Stimulated activated CD4-positive, alpha-beta T cell treated with anti-CD3 and anti-CD28 coated beads, Interleukin-15, amount 100 ng/mL, for 1 hour (primary cell): ENCODE data around the gene MCFD2.

Experiments used
- DNase-seq, 2 donors: peaks; one replicate each; pipeline ENCODE4 v3.0.0-alpha.2; 2020; ENCODE audit warnings: low read depth in 1 of 2, low spot score in 1 of 2

Gene MCFD2

GRCh38 chr2:46915281-46915810 lies at the start of gene MCFD2:
MCFD2 (minus strand) TSS chr2:46915806; CDS start chr2:46909171, 6,635 bp downstream.
- peak; percentile 5 to 9 for DNase-seq

- DNase-seq = no peak
Measured at GRCh38 chr2:46964835-46965560, 49.4 kb upstream of the MCFD2 start.

- DNase-seq = no peak
Measured at GRCh38 chr2:46963941-46964673, 48.5 kb upstream of the MCFD2 start.

GRCh38 chr2:46963210-46963609 lies 47.6 kb upstream of the MCFD2 start:
- no peak for DNase-seq

- no peak for DNase-seq
Measured at GRCh38 chr2:46962751-46963150, 47.1 kb upstream of the MCFD2 start.

- no peak for DNase-seq
Measured at GRCh38 chr2:46960618-46961017, 45.0 kb upstream of the MCFD2 start.

GRCh38 chr2:46958431-46959017 lies 42.9 kb upstream of the MCFD2 start:
- DNase-seq = no peak

GRCh38 chr2:46956981-46957531 lies 41.5 kb upstream of the MCFD2 start:
- DNase-seq = no peak

GRCh38 chr2:46955764-46956163 lies 40.2 kb upstream of the MCFD2 start:
- no peak for DNase-seq

- no peak for DNase-seq
Measured at GRCh38 chr2:46954951-46955571, 39.5 kb upstream of the MCFD2 start.

GRCh38 chr2:46952171-46952570 lies 36.6 kb upstream of the MCFD2 start:
- DNase-seq = no peak

- no peak for DNase-seq
Measured at GRCh38 chr2:46951290-46952064, 35.9 kb upstream of the MCFD2 start.

GRCh38 chr2:46950314-46950713 lies 34.7 kb upstream of the MCFD2 start:
- no peak for DNase-seq

GRCh38 chr2:46947841-46948240 lies 32.2 kb upstream of the MCFD2 start:
- DNase-seq = no peak

GRCh38 chr2:46945671-46946070 lies 30.1 kb upstream of the MCFD2 start:
- DNase-seq = no peak

GRCh38 chr2:46943881-46944798 lies 28.5 kb upstream of the MCFD2 start:
- DNase-seq = peak; percentile 27 to 30

GRCh38 chr2:46942891-46943626 lies 27.5 kb upstream of the MCFD2 start:
- no peak for DNase-seq

GRCh38 chr2:46942143-46942526 lies 26.5 kb upstream of the MCFD2 start:
- peak; percentile 51 to 53 for DNase-seq
